ENCODE measurements around the gene MRPL3.

Gene MRPL3

GRCh38 chr3:131502530-131503319, at the start of gene MRPL3:
Gene MRPL3 (minus strand): TSS chr3:131502971. CDS start chr3:131502821, 150 bp downstream.
- DNase-seq (ENCODE audit: low read depth), result peak; percentile 75

- DNase-seq (ENCODE audit: low read depth), result no peak
These were observed 49.0 kb upstream of the MRPL3 start for GRCh38 chr3:131551761-131552160.

- no peak for DNase-seq (ENCODE audit: low read depth)
These were observed 48.0 kb upstream of the MRPL3 start for GRCh38 chr3:131550562-131551465.

- no peak for DNase-seq (ENCODE audit: low read depth)
These were observed 46.6 kb upstream of the MRPL3 start for GRCh38 chr3:131549340-131549739.

DNA sequence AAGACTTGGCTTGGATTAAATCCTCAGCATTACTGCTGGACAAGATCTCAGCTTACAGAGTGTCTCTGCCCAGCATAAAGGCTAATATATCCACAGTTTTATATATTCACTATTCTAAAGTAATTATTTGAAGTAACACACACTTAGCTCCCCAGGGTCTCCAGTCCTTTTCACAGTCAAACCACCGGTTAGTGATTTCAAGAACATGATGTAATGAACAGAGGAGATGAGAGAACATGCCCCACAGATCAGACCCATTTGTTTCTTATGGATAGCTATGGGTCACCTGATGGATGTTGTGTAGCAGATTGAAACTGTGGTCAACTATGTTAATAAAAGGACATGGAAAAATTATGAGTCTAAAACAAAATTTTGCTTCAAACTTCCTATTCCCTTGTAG, 44.8 kb upstream of the MRPL3 start:
- DNase-seq (ENCODE audit: low read depth), result no peak

DNA sequence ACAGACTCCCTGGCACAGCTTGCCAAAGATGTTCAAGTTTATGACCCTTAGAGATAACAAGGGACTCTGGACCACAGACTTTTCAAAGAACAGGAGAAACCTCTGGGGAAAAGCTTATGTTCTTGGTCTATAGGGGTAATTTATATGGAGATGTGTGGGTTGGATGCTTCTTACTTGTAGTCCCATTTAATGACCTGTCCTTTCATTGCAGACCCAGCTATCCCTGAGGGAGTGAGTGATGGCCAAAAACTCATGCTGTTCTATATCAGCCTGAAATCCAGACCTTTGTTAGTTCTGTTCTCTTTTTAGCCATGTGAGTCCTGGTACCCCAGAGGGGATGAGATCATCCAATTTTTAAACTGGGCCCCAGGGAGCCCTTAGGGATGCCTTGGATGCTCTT, 43.7 kb upstream of the MRPL3 start:
- no peak for DNase-seq (ENCODE audit: low read depth)

DNA sequence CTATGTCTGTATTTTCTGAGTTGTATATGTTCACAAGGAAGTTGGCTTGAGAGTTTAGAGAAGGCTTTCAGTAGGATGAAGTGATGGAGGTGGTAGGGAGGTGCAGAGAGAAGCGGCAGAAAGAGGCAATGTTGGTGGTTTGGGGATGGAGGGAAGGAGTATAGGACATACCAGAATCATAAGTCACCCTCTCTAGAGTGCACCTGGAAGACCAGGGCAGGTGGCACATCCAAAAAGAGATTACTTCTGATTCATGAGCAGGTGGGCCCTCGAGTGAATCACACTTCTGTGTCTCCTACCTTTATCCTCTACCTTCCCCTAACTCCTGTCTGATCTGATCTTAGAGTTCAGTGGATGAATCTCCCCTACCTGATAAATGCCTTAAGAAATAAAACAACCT, 41.8 kb upstream of the MRPL3 start:
- no peak for DNase-seq (ENCODE audit: low read depth)

DNA sequence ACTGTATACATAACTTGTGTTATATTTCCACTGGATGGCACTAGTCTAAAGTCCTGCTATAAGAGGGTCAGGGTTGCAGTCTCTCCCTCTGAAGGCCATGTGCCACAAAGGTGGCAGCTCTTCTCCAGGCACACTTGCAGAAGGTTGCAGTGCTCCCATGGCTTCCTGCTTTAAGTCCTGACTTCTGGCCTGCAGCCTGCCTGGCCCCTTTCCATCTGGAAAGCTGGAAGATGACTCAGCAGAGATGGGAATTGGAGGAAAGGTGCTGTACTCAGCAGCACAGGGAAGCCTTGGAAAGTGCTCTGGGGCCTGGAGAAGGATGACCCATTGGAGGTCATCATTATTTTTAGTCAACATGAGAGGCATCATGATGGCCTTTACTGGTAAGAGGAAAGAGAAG, 40.9 kb upstream of the MRPL3 start:
- DNase-seq (ENCODE audit: low read depth), result no peak

GRCh38 chr3:131541288-131541687, 38.5 kb upstream of the MRPL3 start:
- no peak for DNase-seq (ENCODE audit: low read depth)

DNA sequence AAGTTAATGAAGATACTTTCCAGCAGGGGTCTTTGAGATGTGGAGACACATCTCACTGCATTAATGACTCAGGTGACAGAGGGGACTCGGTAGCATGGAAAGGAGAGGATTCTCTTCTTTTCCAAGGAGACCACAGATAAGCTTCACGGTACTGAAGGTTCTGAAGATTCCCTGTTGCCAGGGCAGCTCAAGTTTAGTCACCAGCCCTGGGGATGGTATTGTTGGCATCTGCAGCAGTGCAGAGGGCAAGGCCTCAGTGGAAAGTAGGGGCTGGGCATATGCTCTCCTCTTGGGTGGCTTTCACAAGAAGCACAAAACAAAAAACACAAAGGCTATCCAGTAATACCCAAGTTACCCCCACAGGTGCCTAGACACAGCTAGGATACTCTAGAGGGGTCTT, 38.0 kb upstream of the MRPL3 start:
- no peak for DNase-seq (ENCODE audit: low read depth)

DNA sequence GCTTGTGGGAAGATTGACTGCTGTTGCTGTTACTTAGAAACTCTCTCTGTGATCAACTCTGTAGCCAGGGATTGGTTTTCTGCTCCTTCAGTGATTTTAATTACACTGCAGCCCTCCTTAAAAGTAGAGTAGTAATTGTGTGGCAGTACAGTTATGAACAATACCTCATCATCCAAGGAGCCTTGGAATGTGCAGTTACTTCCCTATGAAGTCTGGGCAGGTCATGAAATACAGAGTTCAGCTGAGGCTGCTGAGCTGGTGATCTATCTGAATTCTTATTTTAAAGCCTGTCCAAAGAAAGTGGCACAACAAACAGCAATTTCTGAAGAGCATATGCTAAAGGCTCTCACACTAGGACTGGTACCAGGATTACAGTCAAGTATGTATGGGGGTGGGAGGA, 37.4 kb upstream of the MRPL3 start:
- DNase-seq (ENCODE audit: low read depth), result no peak

GRCh38 chr3:131538968-131539367, 36.2 kb upstream of the MRPL3 start:
- no peak for DNase-seq (ENCODE audit: low read depth)

DNA sequence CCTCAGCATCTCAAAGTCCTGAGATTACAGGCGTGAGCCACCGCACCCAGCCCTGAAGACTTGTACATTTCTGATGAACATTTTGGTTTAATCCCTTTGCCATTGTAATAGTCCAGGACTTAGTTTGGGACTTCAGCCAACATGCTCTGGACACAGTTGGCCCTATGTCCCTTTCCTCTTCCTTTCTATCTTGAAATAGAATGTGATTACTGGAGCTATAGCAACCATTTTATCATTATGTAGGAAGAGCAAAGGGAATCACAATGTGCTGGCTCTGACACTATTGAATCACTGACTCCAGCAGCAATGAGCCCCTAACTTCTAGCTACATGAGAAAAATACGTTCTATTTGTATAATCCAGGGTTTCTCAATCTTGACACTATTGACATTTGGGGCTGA, 34.8 kb upstream of the MRPL3 start:
- DNase-seq (ENCODE audit: low read depth), result no peak

DNA sequence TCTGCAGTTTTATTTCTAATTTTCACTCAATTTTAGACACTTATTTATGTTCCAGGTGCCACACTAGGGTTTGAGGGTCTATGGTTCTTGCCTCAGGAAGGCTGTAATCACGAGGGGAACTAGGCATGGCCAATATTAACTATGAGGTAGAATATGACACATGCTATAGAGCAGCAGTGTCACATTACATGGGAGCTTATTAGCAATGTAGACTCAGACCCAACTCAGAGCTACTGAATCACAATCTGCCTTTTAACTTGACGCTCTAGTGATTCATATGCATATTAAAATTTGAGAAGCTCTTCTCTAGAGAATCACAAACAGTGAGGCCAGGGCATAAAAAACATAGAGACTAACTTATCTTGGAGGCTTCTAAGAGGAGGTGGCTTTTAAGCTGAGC, 32.8 kb upstream of the MRPL3 start:
- DNase-seq (ENCODE audit: low read depth), result no peak

GRCh38 chr3:131535131-131535530, 32.4 kb upstream of the MRPL3 start:
- DNase-seq (ENCODE audit: low read depth), result no peak

GRCh38 chr3:131532645-131533044, 29.9 kb upstream of the MRPL3 start:
- no peak for DNase-seq (ENCODE audit: low read depth)

- no peak for DNase-seq (ENCODE audit: low read depth)
These were observed 28.1 kb upstream of the MRPL3 start for GRCh38 chr3:131530843-131531242.

DNA sequence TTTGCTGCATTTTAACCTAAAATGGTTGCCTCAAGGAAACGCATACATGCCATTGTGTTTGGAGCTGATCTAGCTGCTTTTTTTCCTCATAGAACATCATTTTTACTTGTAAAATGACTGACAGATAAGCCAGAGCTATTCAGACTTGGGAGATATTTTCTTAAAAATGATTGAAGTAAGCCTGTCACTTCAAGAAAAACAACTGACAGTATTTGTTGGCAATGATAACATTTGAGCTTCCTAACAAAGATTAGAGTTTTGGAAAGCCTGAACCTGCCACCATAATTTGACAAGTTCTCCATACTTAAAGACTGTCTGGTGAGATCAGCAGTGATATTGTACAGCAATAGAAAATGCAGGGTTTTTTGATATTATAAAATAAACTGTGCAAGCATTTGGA, 27.6 kb upstream of the MRPL3 start:
- no peak for DNase-seq (ENCODE audit: low read depth)

GRCh38 chr3:131526801-131527347, 24.1 kb upstream of the MRPL3 start:
- DNase-seq (ENCODE audit: low read depth), result no peak

DNA sequence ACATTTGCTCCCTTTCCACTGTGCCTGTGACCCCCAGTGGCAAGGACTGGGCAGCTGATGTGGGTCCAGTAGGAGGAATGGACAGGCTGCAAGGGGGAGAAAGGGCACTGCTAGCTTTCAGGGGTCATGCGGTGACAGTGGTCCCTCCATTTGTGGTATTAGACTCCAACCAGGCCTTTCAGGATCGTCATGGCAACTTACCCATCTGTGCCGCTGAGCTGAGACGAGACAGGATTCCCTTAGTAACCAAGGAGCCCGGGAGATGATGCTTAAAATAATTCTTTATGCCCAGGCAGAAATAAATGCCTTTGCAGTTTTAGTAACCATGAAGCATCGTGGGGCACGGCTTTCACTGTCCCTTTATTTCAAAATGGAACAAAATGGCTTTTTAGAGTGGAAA, 15.9 kb upstream of the MRPL3 start:
- DNase-seq (ENCODE audit: low read depth), result no peak

DNA sequence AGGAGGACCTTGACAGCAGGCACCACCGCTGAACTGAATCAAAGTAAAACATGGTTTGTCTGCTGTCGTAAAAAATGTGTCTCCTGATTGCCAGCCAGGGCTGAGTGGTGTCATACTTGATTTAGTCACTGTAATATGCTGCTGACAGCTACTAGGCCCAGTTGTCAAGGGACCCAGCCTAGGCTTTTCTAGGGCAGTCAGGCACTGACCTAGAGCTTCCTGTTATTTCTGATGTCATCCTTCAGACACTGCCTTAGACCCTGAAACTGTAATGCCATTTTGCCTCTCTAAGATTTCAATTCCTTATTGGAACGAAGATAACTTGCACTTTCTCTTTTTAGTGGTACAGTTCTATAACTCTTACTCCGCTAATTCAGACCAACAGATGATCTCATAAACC, 2.6 kb upstream of the MRPL3 start:
- DNase-seq (ENCODE audit: low read depth), result no peak

DNA sequence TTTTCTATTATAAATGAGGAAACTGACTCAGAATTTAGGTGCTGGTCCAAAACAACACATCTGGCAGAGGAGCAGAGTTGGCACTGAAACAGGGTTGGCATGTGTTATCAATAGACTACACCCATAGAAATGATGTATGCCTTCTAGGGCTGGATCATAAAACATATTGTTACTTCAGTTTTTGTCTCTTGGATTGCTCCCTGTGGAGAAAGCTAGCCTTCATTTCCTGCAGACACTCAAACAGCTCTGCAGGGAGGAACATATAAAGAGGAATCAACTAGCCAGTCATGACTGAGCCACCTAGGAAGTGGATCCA, 507 bp upstream of the MRPL3 start:
- no peak for DNase-seq (ENCODE audit: low read depth)

DNA sequence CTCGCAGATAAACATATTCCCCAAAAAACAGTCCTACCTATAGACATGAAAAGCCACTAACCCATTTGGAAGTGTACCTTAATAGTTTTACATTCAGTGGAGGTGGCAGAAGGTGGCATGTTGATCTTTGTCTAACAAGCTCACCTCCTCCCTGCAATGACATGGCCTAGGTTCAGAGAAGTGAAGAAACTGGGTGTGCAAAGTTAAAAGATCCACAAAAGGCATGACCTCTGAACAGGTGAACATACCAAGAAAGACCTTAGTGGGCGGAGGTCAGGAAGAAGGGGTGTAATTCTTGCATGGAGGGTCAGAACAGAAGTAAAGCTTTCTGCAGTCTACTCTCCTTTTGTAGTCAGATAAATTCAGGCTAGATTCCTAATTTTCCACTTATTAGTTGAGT, 822 bp downstream of the MRPL3 start:
- no peak for DNase-seq (ENCODE audit: low read depth)

All from stimulated activated CD4-positive, alpha-beta T cell treated with anti-CD3 and anti-CD28 coated beads, Interleukin-2, amount 100 ng/mL, for 4 hours (primary cell).